Progenitor cell of endocrine pancreas (in vitro differentiated cells): ENCODE measurements around the gene RIN2. TPM values are rescaled to one million over a fixed set of nuclear protein-coding genes. Genes with fewer than 3 reads are reported as not detected.

Source experiments
- DNase-seq: peaks from one replicate; pipeline ENCODE4 v3.0.0; 2021; ENCODE audit warnings: low spot score; ENCODE audit not compliant: unreplicated experiment
- H3K27ac Mint-ChIP-seq: 2 replicates; pipeline ENCODE4 v1.8.0; 2021; ENCODE audit warnings: mild to moderate bottlenecking, moderate library complexity, mixed read lengths
- H3K27me3 Mint-ChIP-seq: 2 replicates; pipeline ENCODE4 v1.8.0; 2021; ENCODE audit warnings: mixed read lengths
- H3K36me3 Mint-ChIP-seq: 2 replicates; pipeline ENCODE4 v1.8.0; 2022; ENCODE audit warnings: mixed read lengths; ENCODE audit not compliant: insufficient read depth
- H3K4me1 Mint-ChIP-seq: 2 replicates; pipeline ENCODE4 v1.8.0; 2021; ENCODE audit warnings: low read depth, mixed read lengths
- H3K4me3 Mint-ChIP-seq: 2 replicates; pipeline ENCODE4 v1.8.0; 2021; ENCODE audit warnings: low read depth, mild to moderate bottlenecking, moderate library complexity, mixed read lengths
- H3K9me3 Mint-ChIP-seq: 2 replicates; pipeline ENCODE4 v1.8.0; 2021; ENCODE audit warnings: low read depth, mixed read lengths
- CTCF ChIP-seq: fragments of 200-600 bp; sonication (generic); IDR thresholded peaks from one replicate; pipeline ENCODE4 v1.5.0; 2021; ENCODE audit warnings: antibody characterized with exemption, mild to moderate bottlenecking; ENCODE audit not compliant: unreplicated experiment
- total RNA-seq: library from RNA; stranded (reverse); gene quantifications from 2 replicates; pipeline ENCODE4 v1.2.1, GENCODE V29; 2021

The RIN2 gene
- total RNA-seq, 1 donor from 2014 or later, result 36.1 TPM

GRCh38 chr20:19720991-19721390 is 37.1 kb upstream of the RIN2 start:
- no peak overlapping the region for H3K4me3 Mint-ChIP-seq
- peaks cover 13% of the 10 kb centered on the region for H3K27me3 Mint-ChIP-seq
- H3K27ac Mint-ChIP-seq, result no peak overlapping the region
- TF ChIP-seq CTCF, result no peak
- no peak for DNase-seq
- H3K36me3 Mint-ChIP-seq, result no peaks in the 10 kb centered on the region
- no peaks in the 10 kb centered on the region for H3K9me3 Mint-ChIP-seq
- H3K4me1 Mint-ChIP-seq, result no peaks in the 10 kb centered on the region

- Mint-ChIP-seq H3K4me1 (no peaks in the 10 kb centered on the region), H3K36me3 (no peaks in the 10 kb centered on the region), H3K27me3 (peaks cover 13% of the 10 kb centered on the region), H3K27ac (no peak overlapping the region), H3K4me3 (no peak overlapping the region), H3K9me3 (no peaks in the 10 kb centered on the region)
- TF ChIP-seq CTCF, result no peak
- DNase-seq, result no peak
Observed at GRCh38 chr20:19723051-19723450, 35.0 kb upstream of the RIN2 start.

- H3K9me3 Mint-ChIP-seq, result no peaks in the 10 kb centered on the region
- H3K36me3 Mint-ChIP-seq, result no peaks in the 10 kb centered on the region
- no peak overlapping the region for H3K27ac Mint-ChIP-seq
- H3K4me3 Mint-ChIP-seq, result no peak overlapping the region
- no peak for DNase-seq
- H3K27me3 Mint-ChIP-seq, result peaks cover 13% of the 10 kb centered on the region
- H3K4me1 Mint-ChIP-seq, result no peaks in the 10 kb centered on the region
- TF ChIP-seq CTCF, result no peak
Observed at GRCh38 chr20:19723813-19724430, 34.1 kb upstream of the RIN2 start.

GRCh38 chr20:19725373-19725772 is 32.7 kb upstream of the RIN2 start:
- Mint-ChIP-seq H3K4me1 (no peaks in the 10 kb centered on the region), H3K36me3 (no peaks in the 10 kb centered on the region), H3K4me3 (no peak overlapping the region), H3K27ac (no peak overlapping the region), H3K9me3 (no peaks in the 10 kb centered on the region), H3K27me3 (peaks cover under 1% of the 10 kb centered on the region)
- TF ChIP-seq CTCF, result no peak
- no peak for DNase-seq

- no peak for DNase-seq
- no peak for TF ChIP-seq CTCF
- Mint-ChIP-seq H3K36me3 (no peaks in the 10 kb centered on the region), H3K4me1 (no peaks in the 10 kb centered on the region), H3K9me3 (no peaks in the 10 kb centered on the region), H3K27ac (no peak overlapping the region), H3K4me3 (no peak overlapping the region), H3K27me3 (no peaks in the 10 kb centered on the region)
Observed at GRCh38 chr20:19725814-19726525, 32.1 kb upstream of the RIN2 start.
